GM21447 (cell line): ENCODE data around the gene ASTN2.

Experiments used
- ATAC-seq: cut with Tn5 transposase; IDR thresholded peaks from one replicate; pipeline ENCODE4 v1.9.1; 2021; ENCODE audit not compliant: unreplicated experiment

Gene ASTN2

GRCh38 chr9:116378873-116379272, 1036.0 kb downstream of the ASTN2 start:
- ATAC-seq = no peak

- ATAC-seq = no peak
Measured at GRCh38 chr9:116377179-116377798, 1037.6 kb downstream of the ASTN2 start.
